Prostate gland (tissue), 2 donors: ENCODE results near the gene CD47. TPM values are rescaled to one million over a fixed set of nuclear protein-coding genes. Genes with fewer than 3 reads are reported as not detected.

Experiments
- DNase-seq: peaks from one replicate; pipeline ENCODE4 v3.0.0-alpha.2; 2019; ENCODE audit warnings: low spot score
- H3K27ac ChIP-seq, 2 donors: fragments of 200-600 bp; sonication (generic); 2 replicates each; pipeline ENCODE4 v1.5.1; 2017 to 2019
- H3K27me3 ChIP-seq: fragments of 200-600 bp; sonication (generic); replicated peaks from 2 replicates; pipeline ENCODE4 v1.5.1; 2019; ENCODE audit not compliant: insufficient read depth
- H3K36me3 ChIP-seq, 2 donors: fragments of 200-600 bp; sonication (generic); 1 replicate in 1 of 2; 2 replicates in 1 of 2; pipeline versions ENCODE4 v1.5.1 to v1.8.1; 2017 to 2019
- H3K4me1 ChIP-seq: fragments of 200-600 bp; sonication (generic); replicated peaks from 2 replicates; pipeline ENCODE4 v1.5.1; 2019
- H3K4me3 ChIP-seq, 2 donors: fragments of 200-600 bp; sonication (generic); 2 replicates each; pipeline ENCODE4 v1.5.1; 2017 to 2019
- H3K9me3 ChIP-seq: fragments of 200-600 bp; sonication (generic); 2 replicates; pipeline ENCODE4 v1.5.1; 2017
- CTCF ChIP-seq, 4 experiments: fragments of 200-600 bp in 2 of 4; fragments of 450-650 bp in 2 of 4; sonication (generic) in 2 of 4; IDR thresholded peaks; 1 replicate in 3 of 4; 2 replicates in 1 of 4; pipeline ENCODE4 v1.5.1; 2016 to 2019; ENCODE audit warnings: antibody characterized with exemption in 4 of 4, mild to moderate bottlenecking in 2 of 4, moderate library complexity in 2 of 4
- POLR2A ChIP-seq: fragments of 450-650 bp; IDR thresholded peaks from one replicate; pipeline ENCODE4 v1.6.1; 2016; ENCODE audit warnings: antibody characterized with exemption, mild to moderate bottlenecking
- POLR2AphosphoS5 ChIP-seq: sonication (generic); formaldehyde crosslinking; IDR thresholded peaks from one replicate; pipeline ENCODE4 v1.6.1; 2017; ENCODE audit warnings: antibody characterized with exemption
- WGBS: methylation state at CpG from one replicate; pipeline ENCODE4 v1.1.5; 2018; 5-methylcytosine and 5-hydroxymethylcytosine counted together
- intact Hi-C: fragments of 100-400 bp; cut with DNase I; formaldehyde crosslinking; loops from one replicate; pipeline ENCODE4 v1.14.2; 2022
- total RNA-seq, 2 donors: library from RNA; depleted of rRNA; stranded (reverse); fragments of >200 nt; gene quantifications; one replicate each; pipeline ENCODE4 v1.1.0, GENCODE V29; 2016

Gene CD47
- total RNA-seq, 2 donors from 2014 or later: 90.1 to 197 TPM

- H3K4me1 ChIP-seq: no peaks in the 10 kb centered on the region
- intact Hi-C loops: no loop called here
- no peak overlapping the region for H3K27ac ChIP-seq
- DNase-seq: peak; percentile 82
- 27% methylated on average over 11 of the region's 11 CpGs for WGBS
- TF ChIP-seq POLR2A: no peak
- TF ChIP-seq POLR2AphosphoS5: peak; percentile 70
- H3K4me3 ChIP-seq: no peak overlapping the region
- no peaks in the 10 kb centered on the region for H3K9me3 ChIP-seq
- no peaks in the 10 kb centered on the region for H3K36me3 ChIP-seq
- H3K27me3 ChIP-seq: no peaks in the 10 kb centered on the region
Measured at GRCh38 chr3:108006077-108006771, 84.6 kb downstream of the CD47 start.

GRCh38 chr3:108004647-108005046 lies 86.2 kb downstream of the CD47 start:
- Histone ChIP-seq H3K36me3 (no peaks in the 10 kb centered on the region), H3K27me3 (no peaks in the 10 kb centered on the region), H3K4me3 (no peak overlapping the region), H3K27ac (no peak overlapping the region), H3K9me3 (no peaks in the 10 kb centered on the region), H3K4me1 (no peaks in the 10 kb centered on the region)
- 82% methylated on average over 9 of the region's 9 CpGs for WGBS
- intact Hi-C loops: no loop called here
- TF ChIP-seq CTCF (IDR thresholded peaks at IDR 0.05) (no peak), POLR2AphosphoS5 (no peak), POLR2A (no peak)
- no peak for DNase-seq

GRCh38 chr3:108001457-108001856 lies 89.4 kb downstream of the CD47 start:
- H3K4me3 ChIP-seq: no peak overlapping the region
- no peaks in the 10 kb centered on the region for H3K9me3 ChIP-seq
- DNase-seq: peak; percentile 35
- TF ChIP-seq POLR2AphosphoS5 (peak; percentile 67), POLR2A (no peak), CTCF (IDR thresholded peaks at IDR 0.05) (no peak)
- intact Hi-C loops: no loop called here
- H3K36me3 ChIP-seq: no peaks in the 10 kb centered on the region
- H3K27me3 ChIP-seq: no peaks in the 10 kb centered on the region
- H3K4me1 ChIP-seq: no peaks in the 10 kb centered on the region
- no peak overlapping the region for H3K27ac ChIP-seq
- WGBS: 59% methylated on average over 1 of the region's 1 CpG

GRCh38 chr3:107999215-107999775 lies 91.5 kb downstream of the CD47 start:
- WGBS: 87% methylated on average over 5 of the region's 5 CpGs
- Histone ChIP-seq H3K36me3 (no peaks in the 10 kb centered on the region), H3K4me1 (no peaks in the 10 kb centered on the region), H3K27me3 (no peaks in the 10 kb centered on the region), H3K4me3 (no peak overlapping the region), H3K9me3 (no peaks in the 10 kb centered on the region), H3K27ac (no peak overlapping the region)
- intact Hi-C loops: no loop called here
- TF ChIP-seq POLR2AphosphoS5 (no peak), CTCF (IDR thresholded peaks at IDR 0.05) (no peak), POLR2A (no peak)
- DNase-seq: no peak

GRCh38 chr3:107997671-107998070 lies 93.2 kb downstream of the CD47 start:
- Histone ChIP-seq H3K4me3 (no peak overlapping the region), H3K27me3 (no peaks in the 10 kb centered on the region), H3K36me3 (no peaks in the 10 kb centered on the region), H3K4me1 (no peaks in the 10 kb centered on the region), H3K27ac (no peak overlapping the region), H3K9me3 (no peaks in the 10 kb centered on the region)
- intact Hi-C loops: no loop called here
- no peak for TF ChIP-seq POLR2AphosphoS5
- TF ChIP-seq POLR2A: no peak
- TF ChIP-seq CTCF (IDR thresholded peaks at IDR 0.05): no peak
- no peak for DNase-seq
